CD4-positive, CD25-positive, alpha-beta regulatory T cell (primary cell): ENCODE measurements around the gene ABCE1. TPM values are rescaled to one million over a fixed set of nuclear protein-coding genes. Genes with fewer than 3 reads are reported as not detected.

Experiments
- ATAC-seq, 2 donors: fragments of 150-1000 bp; cut with Tn5 transposase; one replicate each; pipeline ENCODE4 v1.10.0; 2021; ENCODE audit warnings: low read depth in 2 of 2, moderate number of reproducible peaks in 2 of 2, moderate library complexity in 1 of 2
- DNase-seq, 3 donors: peaks; one replicate each; pipeline versions ENCODE4 v3.0.0 to v3.0.0-alpha.2; 2012 to 2022; ENCODE audit warnings: mixed read lengths in 1 of 3
- H3K27ac ChIP-seq: one replicate; pipeline ENCODE4 v1.7.0; 2013; ENCODE audit warnings: mild to moderate bottlenecking, low read length; ENCODE audit not compliant: insufficient read depth, poor library complexity, severe bottlenecking
- H3K27me3 ChIP-seq: one replicate; pipeline ENCODE4 v1.7.0; 2013; ENCODE audit warnings: low read length; ENCODE audit not compliant: control insufficient read depth, insufficient read depth
- H3K36me3 ChIP-seq: one replicate; pipeline ENCODE4 v1.7.0; 2013; ENCODE audit warnings: mild to moderate bottlenecking, low read length, moderate library complexity; ENCODE audit not compliant: control insufficient read depth, insufficient read depth
- H3K4me1 ChIP-seq: 2 replicates; pipeline ENCODE4 v1.7.0; 2013; ENCODE audit warnings: mild to moderate bottlenecking, low read length; ENCODE audit not compliant: insufficient read depth, control insufficient read depth, poor library complexity, severe bottlenecking
- H3K4me3 ChIP-seq: one replicate; pipeline ENCODE4 v1.7.0; 2013; ENCODE audit warnings: low read depth, mild to moderate bottlenecking, low read length, moderate library complexity
- H3K9me3 ChIP-seq, 2 experiments: 1 replicate in 1 of 2; 2 replicates in 1 of 2; pipeline ENCODE4 v1.7.0; 2013; ENCODE audit warnings: low read length in 2 of 2, mild to moderate bottlenecking in 1 of 2, moderate library complexity in 1 of 2; ENCODE audit not compliant: control insufficient read depth in 2 of 2
- H3K27ac Mint-ChIP-seq, 3 donors: one replicate each; pipeline ENCODE4 v1.8.0; 2020 to 2022; ENCODE audit warnings: mild to moderate bottlenecking in 3 of 3, mixed read lengths in 3 of 3, moderate library complexity in 2 of 3
- H3K27me3 Mint-ChIP-seq: one replicate; pipeline ENCODE4 v1.8.0; 2022; ENCODE audit warnings: mild to moderate bottlenecking, mixed read lengths
- H3K36me3 Mint-ChIP-seq: one replicate; pipeline ENCODE4 v1.8.0; 2020; ENCODE audit warnings: mixed read lengths
- H3K4me1 Mint-ChIP-seq, 4 donors: one replicate each; pipeline ENCODE4 v1.8.0; 2020 to 2022; ENCODE audit warnings: mixed read lengths in 4 of 4, mild to moderate bottlenecking in 1 of 4
- H3K4me3 Mint-ChIP-seq, 4 donors: one replicate each; pipeline ENCODE4 v1.8.0; 2020 to 2022; ENCODE audit warnings: mild to moderate bottlenecking in 4 of 4, mixed read lengths in 4 of 4, moderate library complexity in 3 of 4
- H3K9me3 Mint-ChIP-seq, 7 donors: one replicate each; pipeline ENCODE4 v1.8.0; 2020 to 2022; ENCODE audit warnings: mixed read lengths in 7 of 7, mild to moderate bottlenecking in 3 of 7, moderate library complexity in 2 of 7
- polyA plus RNA-seq, 4 donors: library from polyadenylated mRNA; unstranded; fragments of 300-500 nt; fragmentation: Illumina TruSeq; gene quantifications; one replicate each; pipeline ENCODE4 v1.2.3, GENCODE V29; 2021
- total RNA-seq: library from RNA; stranded (reverse); gene quantifications from one replicate; pipeline ENCODE4 v1.2.3, GENCODE V29; 2022

ABCE1 gene
- total and polyA plus RNA-seq, 5 donors from 2014 or later, result 41.4 to 71.8 (median 62.9) TPM

- H3K9me3 Mint-ChIP-seq, result no peaks in the 10 kb centered on the region
- H3K9me3 ChIP-seq, result no peaks in the 10 kb centered on the region
- no peaks in the 10 kb centered on the region for H3K27me3 Mint-ChIP-seq
- H3K4me1 Mint-ChIP-seq, result peaks cover 31 to 58% (median 44%) of the 10 kb centered on the region in 4 donors
- no peak for ATAC-seq
- H3K4me3 Mint-ChIP-seq, result peak overlapping the region; percentile 93 to 99 (median 96)
- H3K4me1 ChIP-seq, result peaks cover 35% of the 10 kb centered on the region
- peak overlapping the region; percentile 98 for H3K4me3 ChIP-seq
- H3K36me3 Mint-ChIP-seq, result peaks cover 14% of the 10 kb centered on the region
- peaks cover 10% of the 10 kb centered on the region for H3K36me3 ChIP-seq
- H3K27ac Mint-ChIP-seq, result peak overlapping the region; percentile 88 to 99 (median 96)
- H3K27ac ChIP-seq, result peak overlapping the region; percentile 95
- DNase-seq, result peak in 2 of 3 donors; percentile 6 to 36
- no peaks in the 10 kb centered on the region for H3K27me3 ChIP-seq
Measured at GRCh38 chr4:145177906-145178538, 79.9 kb downstream of the ABCE1 start.

- peak overlapping the region; percentile 93 to 99 (median 96) for H3K4me3 Mint-ChIP-seq
- H3K36me3 Mint-ChIP-seq, result peaks cover 10% of the 10 kb centered on the region
- H3K27ac Mint-ChIP-seq, result peak overlapping the region; percentile 88 to 99 (median 96)
- Histone ChIP-seq H3K4me3 (peak overlapping the region; percentile 98), H3K4me1 (peaks cover 35% of the 10 kb centered on the region), H3K36me3 (peaks cover 4% of the 10 kb centered on the region), H3K27me3 (no peaks in the 10 kb centered on the region), H3K27ac (peak overlapping the region; percentile 95), H3K9me3 (no peaks in the 10 kb centered on the region)
- H3K27me3 Mint-ChIP-seq, result no peaks in the 10 kb centered on the region
- DNase-seq (peak in 2 of 3 donors; percentile 30 to 46), ATAC-seq (no peak)
- H3K9me3 Mint-ChIP-seq, result no peaks in the 10 kb centered on the region
- H3K4me1 Mint-ChIP-seq, result peaks cover 31 to 55% (median 40%) of the 10 kb centered on the region in 4 donors
Measured at GRCh38 chr4:145178740-145179280, 80.7 kb downstream of the ABCE1 start.

Other genes starting within 250 kb of the ABCE1 start
- gene ANAPC10, start 115 bp upstream of the ABCE1 start, total RNA-seq, result 30.6 TPM
- gene ANAPC10, start 115 bp upstream of the ABCE1 start, polyA plus RNA-seq, result 10 to 100 TPM; 38.5 to 56.9 (median 41.2) TPM
- gene OTUD4, start 82.3 kb downstream of the ABCE1 start, total RNA-seq, result 74.9 TPM
- 10 to 100 TPM; 10.6 to 13.1 (median 12.6) TPM for gene OTUD4, start 82.3 kb downstream of the ABCE1 start, polyA plus RNA-seq